Testis (tissue), 3 donors: Measurements from ENCODE around the gene SLC22A2. TPM values are rescaled to one million over a fixed set of nuclear protein-coding genes. Genes with fewer than 3 reads are reported as not detected.

Experiments used
- DNase-seq: peaks from one replicate; pipeline ENCODE4 v3.0.0-alpha.2; 2019
- H3K27ac ChIP-seq, 2 donors: fragments of 200-600 bp; sonication (generic); one replicate each; pipeline ENCODE4 v1.5.1; 2019
- H3K27me3 ChIP-seq: fragments of 200-600 bp; sonication (generic); one replicate; pipeline ENCODE4 v1.5.1; 2019
- H3K36me3 ChIP-seq: fragments of 200-600 bp; sonication (generic); one replicate; pipeline ENCODE4 v1.5.1; 2017; ENCODE audit warnings: low read depth; ENCODE audit errors: missing control alignments
- H3K4me1 ChIP-seq: fragments of 200-600 bp; sonication (generic); one replicate; pipeline ENCODE4 v1.5.1; 2019
- H3K4me3 ChIP-seq, 2 donors: fragments of 200-600 bp; sonication (generic); one replicate each; pipeline ENCODE4 v1.5.1; 2017 to 2019
- H3K9me3 ChIP-seq: fragments of 200-600 bp; sonication (generic); one replicate; pipeline ENCODE4 v1.5.1; 2017
- CTCF ChIP-seq, 3 experiments: fragments of 450-650 bp in 2 of 3; fragments of 200-600 bp in 1 of 3; sonication (generic) in 1 of 3; IDR thresholded peaks; one replicate each; pipeline ENCODE4 v1.5.1; 2016 to 2019; ENCODE audit warnings: antibody characterized with exemption in 3 of 3, mild to moderate bottlenecking in 2 of 3, moderate library complexity in 1 of 3
- POLR2A ChIP-seq: fragments of 450-650 bp; IDR thresholded peaks from one replicate; pipeline ENCODE4 v1.6.1; 2017; ENCODE audit warnings: antibody characterized with exemption, mild to moderate bottlenecking, moderate library complexity
- WGBS, 2 donors: methylation state at CpG; one replicate each; pipeline ENCODE4 v1.1.5; 2018; 5-methylcytosine and 5-hydroxymethylcytosine counted together
- intact Hi-C: fragments of 100-400 bp; cut with DNase I; formaldehyde crosslinking; loops from one replicate; pipeline ENCODE4 v1.15.1; 2023; ENCODE audit warnings: low total_unique reads
- polyA plus RNA-seq: library from polyadenylated mRNA; stranded (reverse); fragments of 350-450 nt; fragmentation: Illumina TruSeq; extraction: RNeasy Lipid Tissue Mini Kit (QIAGEN cat#74804); gene quantifications from one replicate; pipeline ENCODE4 v1.2.3, GENCODE V29; 2014; ENCODE audit warnings: low read depth, low replicate concordance; ENCODE audit not compliant: insufficient read depth
- total RNA-seq, 2 donors: library from RNA; depleted of rRNA; stranded (reverse); fragments of >200 nt; gene quantifications; one replicate each; pipeline ENCODE4 v1.2.3, GENCODE V29; 2016

SLC22A2 gene
- total and polyA plus RNA-seq, 3 donors from 2014 or later: 0.24 to 0.99 (median 0.34) TPM

- Histone ChIP-seq H3K36me3 (no peaks in the 10 kb centered on the region), H3K27me3 (no peaks in the 10 kb centered on the region), H3K4me1 (no peaks in the 10 kb centered on the region), H3K4me3 (no peak overlapping the region), H3K27ac (no peak overlapping the region), H3K9me3 (no peaks in the 10 kb centered on the region)
- no peak for TF ChIP-seq POLR2A
- no peak for TF ChIP-seq CTCF (IDR thresholded peaks at IDR 0.05)
- intact Hi-C loops: no loop called here
- 87 to 96% methylated on average over 6 of the region's 6 CpGs for WGBS, 2 donors
- DNase-seq: no peak
Observed at GRCh38 chr6:160270347-160270746, 11.7 kb upstream of the SLC22A2 start.

GRCh38 chr6:160269771-160270170, 11.2 kb upstream of the SLC22A2 start:
- H3K27me3 ChIP-seq: no peaks in the 10 kb centered on the region
- H3K9me3 ChIP-seq: no peaks in the 10 kb centered on the region
- TF ChIP-seq POLR2A (no peak), CTCF (IDR thresholded peaks at IDR 0.05) (no peak)
- DNase-seq: no peak
- no peak overlapping the region for H3K4me3 ChIP-seq
- H3K4me1 ChIP-seq: no peaks in the 10 kb centered on the region
- no peak overlapping the region for H3K27ac ChIP-seq
- intact Hi-C loops: no loop called here
- WGBS, 2 donors: 84 to 90% methylated on average over 3 of the region's 3 CpGs
- no peaks in the 10 kb centered on the region for H3K36me3 ChIP-seq

- no peaks in the 10 kb centered on the region for H3K36me3 ChIP-seq
- H3K4me1 ChIP-seq: no peaks in the 10 kb centered on the region
- intact Hi-C loops: no loop called here
- H3K9me3 ChIP-seq: no peaks in the 10 kb centered on the region
- H3K27me3 ChIP-seq: no peaks in the 10 kb centered on the region
- TF ChIP-seq CTCF (IDR thresholded peaks at IDR 0.05) (no peak), POLR2A (no peak)
- DNase-seq: no peak
- WGBS, 2 donors: 79 to 88% methylated on average over 4 of the region's 4 CpGs
- no peak overlapping the region for H3K4me3 ChIP-seq
- H3K27ac ChIP-seq: no peak overlapping the region
Observed at GRCh38 chr6:160269023-160269521, 10.5 kb upstream of the SLC22A2 start.

GRCh38 chr6:160267102-160267501, 8.5 kb upstream of the SLC22A2 start:
- no peak overlapping the region for H3K27ac ChIP-seq
- H3K27me3 ChIP-seq: no peaks in the 10 kb centered on the region
- H3K4me1 ChIP-seq: no peaks in the 10 kb centered on the region
- no peaks in the 10 kb centered on the region for H3K9me3 ChIP-seq
- no peak overlapping the region for H3K4me3 ChIP-seq
- intact Hi-C loops: no loop called here
- H3K36me3 ChIP-seq: no peaks in the 10 kb centered on the region
- DNase-seq: no peak
- no peak for TF ChIP-seq POLR2A
- TF ChIP-seq CTCF (IDR thresholded peaks at IDR 0.05): no peak
- WGBS, 2 donors: 90 to 92% methylated on average over 6 of the region's 6 CpGs

GRCh38 chr6:160265869-160266476, 7.4 kb upstream of the SLC22A2 start:
- no peak for DNase-seq

More at GRCh38 chr6:160265869-160266476, 7.4 kb upstream of the SLC22A2 start:
- H3K27ac ChIP-seq: no peak overlapping the region
- no peaks in the 10 kb centered on the region for H3K9me3 ChIP-seq
- H3K36me3 ChIP-seq: no peaks in the 10 kb centered on the region
- TF ChIP-seq POLR2A: no peak
- no peak for TF ChIP-seq CTCF (IDR thresholded peaks at IDR 0.05)
- WGBS, 2 donors: 62 to 72% methylated on average over 6 of the region's 6 CpGs
- intact Hi-C loops: no loop called here
- no peaks in the 10 kb centered on the region for H3K27me3 ChIP-seq
- no peak overlapping the region for H3K4me3 ChIP-seq
- H3K4me1 ChIP-seq: no peaks in the 10 kb centered on the region
